KMS-11 (cell line): ENCODE measurements around the gene PDXK.

ENCODE experiments used
- H2AFZ ChIP-seq: fragments of 200-600 bp; sonication (generic); 2 replicates; pipeline ENCODE4 v1.6.1; 2016; ENCODE audit warnings: antibody characterized with exemption, mixed run types, low read depth
- H3K27ac ChIP-seq: fragments of 200-600 bp; sonication (generic); 2 replicates; pipeline ENCODE4 v1.6.1; 2016; ENCODE audit warnings: mild to moderate bottlenecking, mixed run types
- H3K27me3 ChIP-seq: fragments of 200-600 bp; sonication (generic); 2 replicates; pipeline ENCODE4 v1.6.1; 2017; ENCODE audit warnings: mild to moderate bottlenecking, low read depth, mixed run types, moderate library complexity; ENCODE audit not compliant: insufficient read depth
- H3K36me3 ChIP-seq: fragments of 200-600 bp; sonication (generic); 2 replicates; pipeline ENCODE4 v1.6.1; 2017; ENCODE audit warnings: mild to moderate bottlenecking, mixed run types; ENCODE audit not compliant: insufficient read depth
- H3K4me1 ChIP-seq: fragments of 200-600 bp; sonication (generic); 2 replicates; pipeline ENCODE4 v1.6.1; 2016; ENCODE audit warnings: mild to moderate bottlenecking, low read depth, mixed run types; ENCODE audit not compliant: poor library complexity, severe bottlenecking
- H3K4me2 ChIP-seq: fragments of 200-600 bp; sonication (generic); 2 replicates; pipeline ENCODE4 v1.7.0; 2016; ENCODE audit warnings: mild to moderate bottlenecking, mixed run types
- H3K4me3 ChIP-seq: fragments of 200-600 bp; sonication (generic); IDR thresholded peaks from 2 replicates; pipeline ENCODE4 v1.6.1; 2017; ENCODE audit warnings: low read depth, low read length, mixed read lengths; ENCODE audit not compliant: insufficient read depth
- H3K79me2 ChIP-seq: fragments of 200-600 bp; sonication (generic); 2 replicates; pipeline ENCODE4 v1.6.1; 2016; ENCODE audit warnings: low read depth, mixed run types; ENCODE audit not compliant: insufficient read depth
- H3K9ac ChIP-seq: fragments of 200-600 bp; sonication (generic); 2 replicates; pipeline ENCODE4 v1.6.1; 2016; ENCODE audit warnings: mild to moderate bottlenecking, mixed run types
- H4K20me1 ChIP-seq: fragments of 200-600 bp; sonication (generic); 2 replicates; pipeline ENCODE4 v1.6.1; 2016; ENCODE audit warnings: mild to moderate bottlenecking, mixed run types; ENCODE audit not compliant: insufficient read depth
- TF ChIP-seq, protein P1 (sequence below): fragments of 200-600 bp; sonication (generic); conservative IDR thresholded peaks from 2 replicates; pipeline ENCODE4 v1.6.1; 2017; ENCODE audit warnings: low read depth, mild to moderate bottlenecking, antibody characterized with exemption, low read length, moderate library complexity, mixed read lengths

The PDXK gene

DNA sequence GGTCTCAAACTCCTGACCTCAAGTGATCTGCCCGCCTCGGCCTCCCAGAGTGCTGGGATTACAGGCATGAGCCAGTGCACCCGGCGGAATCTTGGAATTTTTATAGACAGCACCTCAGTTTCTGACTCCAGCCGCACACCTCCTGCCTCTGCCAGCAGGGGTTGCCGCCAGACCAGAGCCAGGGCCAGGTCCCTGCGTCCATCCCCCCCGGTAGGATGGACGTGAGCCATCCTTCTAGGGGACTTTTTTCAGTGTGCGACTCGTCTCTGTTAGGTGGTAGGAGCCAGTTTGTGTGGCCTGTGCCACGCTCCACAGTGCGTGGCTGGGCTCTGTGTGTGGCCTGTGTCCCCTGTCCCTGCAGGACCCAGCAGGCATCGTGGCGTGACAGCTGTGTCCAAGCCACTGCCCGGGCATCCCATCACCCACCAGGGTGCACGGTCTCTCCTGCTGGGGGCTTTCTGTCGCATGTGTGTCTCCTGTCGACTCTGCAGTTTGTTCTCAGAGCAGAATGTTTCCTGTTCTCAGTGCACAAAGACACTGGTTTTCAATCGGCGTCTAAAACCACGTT, 41.5 kb downstream of the PDXK start:
- Histone ChIP-seq H3K4me1 (no peaks in the 10 kb centered on the region), H3K79me2 (no peaks in the 10 kb centered on the region), H3K9ac (no peak overlapping the region), H3K4me2 (no peak overlapping the region), H3K4me3 (no peak overlapping the region), H4K20me1 (no peaks in the 10 kb centered on the region), H3K36me3 (no peaks in the 10 kb centered on the region), H3K27me3 (no peaks in the 10 kb centered on the region), H2AFZ (no peak overlapping the region), H3K27ac (no peak overlapping the region)
- TF ChIP-seq, protein P1, sequence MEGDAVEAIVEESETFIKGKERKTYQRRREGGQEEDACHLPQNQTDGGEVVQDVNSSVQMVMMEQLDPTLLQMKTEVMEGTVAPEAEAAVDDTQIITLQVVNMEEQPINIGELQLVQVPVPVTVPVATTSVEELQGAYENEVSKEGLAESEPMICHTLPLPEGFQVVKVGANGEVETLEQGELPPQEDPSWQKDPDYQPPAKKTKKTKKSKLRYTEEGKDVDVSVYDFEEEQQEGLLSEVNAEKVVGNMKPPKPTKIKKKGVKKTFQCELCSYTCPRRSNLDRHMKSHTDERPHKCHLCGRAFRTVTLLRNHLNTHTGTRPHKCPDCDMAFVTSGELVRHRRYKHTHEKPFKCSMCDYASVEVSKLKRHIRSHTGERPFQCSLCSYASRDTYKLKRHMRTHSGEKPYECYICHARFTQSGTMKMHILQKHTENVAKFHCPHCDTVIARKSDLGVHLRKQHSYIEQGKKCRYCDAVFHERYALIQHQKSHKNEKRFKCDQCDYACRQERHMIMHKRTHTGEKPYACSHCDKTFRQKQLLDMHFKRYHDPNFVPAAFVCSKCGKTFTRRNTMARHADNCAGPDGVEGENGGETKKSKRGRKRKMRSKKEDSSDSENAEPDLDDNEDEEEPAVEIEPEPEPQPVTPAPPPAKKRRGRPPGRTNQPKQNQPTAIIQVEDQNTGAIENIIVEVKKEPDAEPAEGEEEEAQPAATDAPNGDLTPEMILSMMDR, result no peak

DNA sequence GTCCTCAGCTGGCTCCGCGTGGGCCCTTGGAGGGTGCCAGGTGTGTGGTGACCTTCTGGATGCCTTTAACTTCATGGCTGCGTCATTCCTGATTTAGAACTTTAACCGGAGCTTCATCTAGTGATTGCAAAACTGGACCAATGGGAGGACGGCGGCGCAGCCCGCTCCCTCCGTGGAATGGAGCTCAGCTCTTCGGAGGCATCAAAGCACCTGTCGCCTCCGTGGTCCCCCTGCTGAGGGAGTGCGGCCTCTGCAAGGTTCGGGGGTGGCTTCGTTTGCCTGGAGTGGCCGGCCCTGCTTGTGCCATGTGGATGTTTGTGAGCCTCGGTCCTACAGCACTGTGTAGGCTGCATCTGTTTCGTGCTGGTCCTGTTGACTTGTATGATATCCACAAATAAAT, 43.0 kb downstream of the PDXK start:
- H3K36me3 ChIP-seq, result no peaks in the 10 kb centered on the region
- TF ChIP-seq, protein P1, result no peak
- no peak overlapping the region for H3K27ac ChIP-seq
- H3K27me3 ChIP-seq, result no peaks in the 10 kb centered on the region
- H3K4me3 ChIP-seq, result no peak overlapping the region
- no peak overlapping the region for H3K4me2 ChIP-seq
- H2AFZ ChIP-seq, result no peak overlapping the region
- no peaks in the 10 kb centered on the region for H3K4me1 ChIP-seq
- no peak overlapping the region for H3K9ac ChIP-seq
- no peaks in the 10 kb centered on the region for H4K20me1 ChIP-seq
- no peaks in the 10 kb centered on the region for H3K79me2 ChIP-seq

DNA sequence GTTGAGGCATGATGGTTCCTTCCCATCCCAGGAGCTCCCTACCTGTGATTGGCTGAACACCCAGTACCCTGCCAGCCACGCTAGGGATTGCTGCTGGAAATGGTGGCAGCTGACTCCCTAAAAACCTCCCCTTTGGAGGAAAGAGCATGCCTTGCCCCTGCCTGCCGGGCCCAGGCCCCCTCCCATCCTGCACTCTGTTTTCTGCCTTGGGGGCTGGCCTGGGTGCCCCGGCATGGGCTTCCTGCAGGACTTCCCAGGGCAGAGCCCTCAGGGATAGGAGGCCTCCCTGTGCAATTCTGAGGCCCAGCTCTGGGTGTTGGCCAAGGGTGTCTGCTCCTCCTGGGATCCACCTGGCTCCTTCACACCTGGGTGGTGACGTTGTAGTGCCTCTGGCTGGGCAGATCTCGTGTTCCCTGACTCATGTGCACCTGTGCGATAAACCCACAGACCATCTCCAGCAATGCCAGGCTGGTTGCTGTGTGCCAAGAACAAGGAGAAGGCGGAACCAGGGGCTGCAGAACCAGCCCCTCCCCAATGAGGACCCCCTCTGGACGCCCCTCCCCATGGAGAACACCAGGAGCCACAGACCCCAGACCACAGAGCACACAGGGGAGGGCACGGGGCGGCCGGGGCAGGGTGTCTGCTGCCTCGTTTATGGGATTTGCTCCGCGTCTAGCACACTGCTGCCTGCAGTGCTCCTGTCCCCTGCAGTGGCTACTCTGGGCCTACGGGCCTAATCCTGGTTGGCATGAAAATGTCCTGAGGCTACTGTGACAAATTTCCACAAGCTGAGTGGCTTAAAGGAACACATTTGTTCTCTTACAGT, 43.6 kb downstream of the PDXK start:
- Histone ChIP-seq H3K4me3 (no peak overlapping the region), H3K27me3 (no peaks in the 10 kb centered on the region), H3K27ac (no peak overlapping the region), H3K4me1 (no peaks in the 10 kb centered on the region), H3K9ac (no peak overlapping the region), H2AFZ (no peak overlapping the region), H3K4me2 (no peak overlapping the region), H3K79me2 (no peaks in the 10 kb centered on the region), H4K20me1 (no peaks in the 10 kb centered on the region), H3K36me3 (no peaks in the 10 kb centered on the region)
- TF ChIP-seq, protein P1, result no peak

DNA sequence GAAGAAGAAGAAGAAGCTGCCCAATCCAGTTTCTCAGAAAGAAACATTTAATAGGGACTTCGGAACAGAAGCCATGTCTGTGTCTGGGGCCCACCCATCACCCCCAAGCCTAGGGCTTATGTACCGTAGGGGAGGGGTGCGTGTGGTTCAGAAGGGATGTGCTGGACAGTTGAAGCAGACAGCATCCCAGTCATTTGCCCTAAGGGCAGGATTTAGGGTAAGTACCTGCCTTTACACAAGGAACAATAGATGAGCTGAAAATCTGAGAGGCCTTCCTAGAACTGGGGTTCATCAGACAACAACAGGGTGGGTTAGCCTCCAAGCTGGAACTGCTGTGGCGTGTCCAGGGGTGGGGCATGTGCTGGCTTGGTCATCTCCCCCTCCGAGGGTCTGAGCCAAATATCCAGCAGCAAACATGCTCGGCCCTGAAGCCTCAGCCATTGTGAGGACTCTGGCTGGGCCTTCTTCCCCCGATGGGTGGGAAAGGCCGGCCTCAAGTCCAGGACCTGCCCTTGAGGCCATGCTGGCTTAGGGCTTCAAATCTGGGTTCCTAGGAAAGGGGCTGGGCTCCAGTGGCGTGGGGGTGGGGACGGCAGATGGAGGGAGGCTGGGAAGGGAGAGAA, 45.1 kb downstream of the PDXK start:
- Histone ChIP-seq H3K36me3 (no peaks in the 10 kb centered on the region), H3K79me2 (no peaks in the 10 kb centered on the region), H3K9ac (no peak overlapping the region), H3K27ac (no peak overlapping the region), H2AFZ (no peak overlapping the region), H3K27me3 (no peaks in the 10 kb centered on the region), H3K4me3 (no peak overlapping the region), H4K20me1 (no peaks in the 10 kb centered on the region), H3K4me1 (no peaks in the 10 kb centered on the region), H3K4me2 (no peak overlapping the region)
- TF ChIP-seq, protein P1, result no peak
